ENCODE measurements around the gene LAMC3. TPM values are rescaled to one million over a fixed set of nuclear protein-coding genes. Genes with fewer than 3 reads are reported as not detected.

Gene LAMC3
- total and polyA plus RNA-seq, 5 donors: 0.51 to 2.6 (median 1.4) TPM

- no peak overlapping the region for H3K27ac ChIP-seq (ENCODE audit: low read length)
- no peaks in the 10 kb centered on the region for H3K27me3 ChIP-seq (ENCODE audit: control insufficient read depth, insufficient read depth)
- DNase-seq (no peak), ATAC-seq (no peak)
- 74% methylated on average over 16 of the region's 16 CpGs for WGBS
- no peaks in the 10 kb centered on the region for H3K4me1 ChIP-seq (ENCODE audit: control insufficient read depth, insufficient read depth, low read length)
- H3K4me3 ChIP-seq (ENCODE audit: low read length): no peak overlapping the region
- intact Hi-C loops (cut with DNase I): no loop called here
- H3K9me3 ChIP-seq (ENCODE audit: control insufficient read depth, low read length): no peaks in the 10 kb centered on the region
Measured at GRCh38 chr9:130980526-130980925, 28.4 kb upstream of the LAMC3 start.

GRCh38 chr9:130981002-130981755 is 27.8 kb upstream of the LAMC3 start:
- H3K9me3 ChIP-seq (ENCODE audit: control insufficient read depth, low read length): no peaks in the 10 kb centered on the region
- no peak overlapping the region for H3K4me3 ChIP-seq (ENCODE audit: low read length)
- intact Hi-C loops (cut with DNase I): no loop called here
- no peaks in the 10 kb centered on the region for H3K4me1 ChIP-seq (ENCODE audit: control insufficient read depth, insufficient read depth, low read length)
- no peak for ATAC-seq
- 69% methylated on average over 10 of the region's 10 CpGs for WGBS
- H3K27me3 ChIP-seq (ENCODE audit: control insufficient read depth, insufficient read depth): no peaks in the 10 kb centered on the region
- DNase-seq: no peak
- H3K27ac ChIP-seq (ENCODE audit: low read length): no peak overlapping the region

GRCh38 chr9:130981756-130982137 is 27.2 kb upstream of the LAMC3 start:
- WGBS: 58% methylated on average over 14 of the region's 14 CpGs
- no peak overlapping the region for H3K4me3 ChIP-seq (ENCODE audit: low read length)
- no peak overlapping the region for H3K27ac ChIP-seq (ENCODE audit: low read length)
- no peak for ATAC-seq
- no peak for DNase-seq
- H3K27me3 ChIP-seq (ENCODE audit: control insufficient read depth, insufficient read depth): no peaks in the 10 kb centered on the region
- intact Hi-C loops (cut with DNase I): no loop called here
- no peaks in the 10 kb centered on the region for H3K9me3 ChIP-seq (ENCODE audit: control insufficient read depth, low read length)
- H3K4me1 ChIP-seq (ENCODE audit: control insufficient read depth, insufficient read depth, low read length): no peaks in the 10 kb centered on the region

GRCh38 chr9:130982636-130983358 is 26.2 kb upstream of the LAMC3 start:
- Histone ChIP-seq H3K9me3 (ENCODE audit: control insufficient read depth, low read length) (no peaks in the 10 kb centered on the region), H3K27ac (ENCODE audit: low read length) (no peak overlapping the region), H3K4me1 (ENCODE audit: control insufficient read depth, insufficient read depth, low read length) (no peaks in the 10 kb centered on the region), H3K27me3 (ENCODE audit: control insufficient read depth, insufficient read depth) (no peaks in the 10 kb centered on the region), H3K4me3 (ENCODE audit: low read length) (no peak overlapping the region)
- ATAC-seq (peak; percentile 15 to 21), DNase-seq (no peak)
- intact Hi-C loops (cut with DNase I): no loop called here
- WGBS: 82% methylated on average over 25 of the region's 25 CpGs

- 87% methylated on average over 6 of the region's 6 CpGs for WGBS
- ATAC-seq (no peak), DNase-seq (no peak)
- H3K4me1 ChIP-seq (ENCODE audit: control insufficient read depth, insufficient read depth, low read length): no peaks in the 10 kb centered on the region
- H3K27ac ChIP-seq (ENCODE audit: low read length): no peak overlapping the region
- intact Hi-C loops (cut with DNase I): no loop called here
- no peaks in the 10 kb centered on the region for H3K9me3 ChIP-seq (ENCODE audit: control insufficient read depth, low read length)
- H3K4me3 ChIP-seq (ENCODE audit: low read length): no peak overlapping the region
- H3K27me3 ChIP-seq (ENCODE audit: control insufficient read depth, insufficient read depth): no peaks in the 10 kb centered on the region
Measured at GRCh38 chr9:130983359-130983670, 25.7 kb upstream of the LAMC3 start.

- no peaks in the 10 kb centered on the region for H3K9me3 ChIP-seq (ENCODE audit: control insufficient read depth, low read length)
- DNase-seq: no peak
- no peaks in the 10 kb centered on the region for H3K27me3 ChIP-seq (ENCODE audit: control insufficient read depth, insufficient read depth)
- no peak for ATAC-seq
- H3K27ac ChIP-seq (ENCODE audit: low read length): no peak overlapping the region
- H3K4me1 ChIP-seq (ENCODE audit: control insufficient read depth, insufficient read depth, low read length): no peaks in the 10 kb centered on the region
- WGBS: 88% methylated on average over 11 of the region's 11 CpGs
- H3K4me3 ChIP-seq (ENCODE audit: low read length): no peak overlapping the region
- intact Hi-C loops (cut with DNase I): no loop called here
Measured at GRCh38 chr9:130983970-130984369, 25.0 kb upstream of the LAMC3 start.

GRCh38 chr9:130984521-130984920 is 24.5 kb upstream of the LAMC3 start:
- ATAC-seq (no peak), DNase-seq (no peak)
- Histone ChIP-seq H3K27me3 (ENCODE audit: control insufficient read depth, insufficient read depth) (no peaks in the 10 kb centered on the region), H3K27ac (ENCODE audit: low read length) (no peak overlapping the region), H3K4me1 (ENCODE audit: control insufficient read depth, insufficient read depth, low read length) (no peaks in the 10 kb centered on the region), H3K9me3 (ENCODE audit: control insufficient read depth, low read length) (no peaks in the 10 kb centered on the region), H3K4me3 (ENCODE audit: low read length) (no peak overlapping the region)
- WGBS: 85% methylated on average over 8 of the region's 8 CpGs
- intact Hi-C loops (cut with DNase I): no loop called here

- Histone ChIP-seq H3K9me3 (ENCODE audit: control insufficient read depth, low read length) (no peaks in the 10 kb centered on the region), H3K4me3 (ENCODE audit: low read length) (no peak overlapping the region), H3K27ac (ENCODE audit: low read length) (no peak overlapping the region), H3K27me3 (ENCODE audit: control insufficient read depth, insufficient read depth) (no peaks in the 10 kb centered on the region), H3K4me1 (ENCODE audit: control insufficient read depth, insufficient read depth, low read length) (no peaks in the 10 kb centered on the region)
- intact Hi-C loops (cut with DNase I): no loop called here
- WGBS: 87% methylated on average over 6 of the region's 6 CpGs
- no peak for DNase-seq
- no peak for ATAC-seq
Measured at GRCh38 chr9:130985029-130985428, 23.9 kb upstream of the LAMC3 start.

GRCh38 chr9:130985606-130986162 is 23.3 kb upstream of the LAMC3 start:
- Histone ChIP-seq H3K27ac (ENCODE audit: low read length) (no peak overlapping the region), H3K9me3 (ENCODE audit: control insufficient read depth, low read length) (no peaks in the 10 kb centered on the region), H3K4me3 (ENCODE audit: low read length) (no peak overlapping the region), H3K27me3 (ENCODE audit: control insufficient read depth, insufficient read depth) (no peaks in the 10 kb centered on the region), H3K4me1 (ENCODE audit: control insufficient read depth, insufficient read depth, low read length) (no peaks in the 10 kb centered on the region)
- ATAC-seq (no peak), DNase-seq (no peak)
- 81% methylated on average over 5 of the region's 5 CpGs for WGBS
- intact Hi-C loops (cut with DNase I): no loop called here

- DNase-seq (no peak), ATAC-seq (no peak)
- Histone ChIP-seq H3K9me3 (ENCODE audit: control insufficient read depth, low read length) (no peaks in the 10 kb centered on the region), H3K27ac (ENCODE audit: low read length) (no peak overlapping the region), H3K4me3 (ENCODE audit: low read length) (no peak overlapping the region), H3K27me3 (ENCODE audit: control insufficient read depth, insufficient read depth) (no peaks in the 10 kb centered on the region), H3K4me1 (ENCODE audit: control insufficient read depth, insufficient read depth, low read length) (no peaks in the 10 kb centered on the region)
- intact Hi-C loops (cut with DNase I): no loop called here
- WGBS: 69% methylated on average over 24 of the region's 24 CpGs
Measured at GRCh38 chr9:130986356-130986965, 22.5 kb upstream of the LAMC3 start.

GRCh38 chr9:130987054-130987453 is 21.9 kb upstream of the LAMC3 start:
- intact Hi-C loops (cut with DNase I): no loop called here
- no peaks in the 10 kb centered on the region for H3K27me3 ChIP-seq (ENCODE audit: control insufficient read depth, insufficient read depth)
- DNase-seq: no peak

More at GRCh38 chr9:130987054-130987453, 21.9 kb upstream of the LAMC3 start:
- no peaks in the 10 kb centered on the region for H3K9me3 ChIP-seq (ENCODE audit: control insufficient read depth, low read length)
- H3K4me1 ChIP-seq (ENCODE audit: control insufficient read depth, insufficient read depth, low read length): no peaks in the 10 kb centered on the region
- no peak overlapping the region for H3K4me3 ChIP-seq (ENCODE audit: low read length)
- 72% methylated on average over 7 of the region's 7 CpGs for WGBS
- no peak for ATAC-seq
- no peak overlapping the region for H3K27ac ChIP-seq (ENCODE audit: low read length)

Measured in right cardiac atrium (tissue), 5 donors.